ENCODE data around the gene UVSSA. TPM values are rescaled to one million over a fixed set of nuclear protein-coding genes. Genes with fewer than 3 reads are reported as not detected.
A peak's percentile ranks its signal among the peaks of the same experiment; 100 is the strongest.

Gene UVSSA
- polyA plus RNA-seq, 1 donor from 2014 or later = 13.3 TPM

DNA sequence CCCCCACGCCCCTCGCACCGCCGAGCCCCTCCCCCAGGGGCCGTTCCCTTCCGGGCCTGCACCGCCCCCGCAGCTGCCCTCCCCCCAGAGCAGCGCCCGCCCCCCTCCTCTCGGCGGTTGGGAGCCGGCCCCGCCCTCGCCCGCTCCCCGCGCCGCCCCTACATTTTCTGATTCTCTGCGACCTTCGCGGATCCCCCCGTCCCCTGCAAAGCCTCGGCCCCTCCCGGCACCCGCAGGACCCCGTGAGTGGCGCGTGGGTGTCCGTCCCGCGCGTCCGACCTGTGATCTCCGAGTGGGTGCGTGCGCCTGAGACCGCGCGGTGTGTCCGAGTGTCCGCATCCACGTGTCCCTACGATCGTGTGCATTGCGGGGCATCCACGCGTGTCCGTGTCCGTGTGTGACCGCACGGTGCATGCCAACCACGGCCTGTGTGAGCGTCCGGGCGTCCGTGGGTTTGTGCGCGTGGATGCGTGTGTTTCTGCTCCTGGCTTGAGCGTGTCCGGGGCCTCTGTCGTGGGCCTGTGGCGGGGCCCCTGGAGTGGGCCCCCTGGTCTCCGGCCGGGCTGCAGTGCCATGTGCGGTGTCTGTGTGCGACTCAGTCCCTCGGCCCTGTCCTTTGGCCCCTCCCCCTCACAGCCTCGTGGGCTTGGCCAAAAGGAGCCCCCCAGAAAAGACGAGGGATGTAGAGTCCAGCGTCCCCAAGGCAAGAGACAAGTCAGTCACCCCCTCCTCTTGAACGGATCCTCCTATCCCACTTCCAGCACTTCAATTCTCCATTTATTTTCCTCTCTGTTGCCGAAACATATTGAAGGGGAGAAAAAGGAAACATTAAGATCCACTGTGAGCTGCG lies 68.0 kb downstream of the UVSSA start:
- Histone ChIP-seq H3K9ac (ENCODE audit: low read length) (no peak overlapping the region), H3K27me3 (ENCODE audit: insufficient read depth, low read depth, low read length) (peaks cover 52% of the 10 kb centered on the region), H4K20me1 (ENCODE audit: insufficient read depth) (no peaks in the 10 kb centered on the region), H3K9me3 (ENCODE audit: low read length) (no peaks in the 10 kb centered on the region), H3K4me3 (ENCODE audit: low read length) (peak overlapping the region; percentile 38), H3F3A (ENCODE audit: insufficient read depth, low read length, poor library complexity, severe bottlenecking) (no peaks in the 10 kb centered on the region), H3K4me2 (ENCODE audit: low read length) (no peak overlapping the region), H3K36me3 (ENCODE audit: insufficient read depth, low read length) (no peaks in the 10 kb centered on the region), H3K27ac (ENCODE audit: low read length) (no peak overlapping the region), H3K9me2 (ENCODE audit: insufficient read depth, low read length) (no peaks in the 10 kb centered on the region), H2AFZ (ENCODE audit: low read depth, low read length) (no peak overlapping the region), H3K79me2 (replicated peaks; ENCODE audit: insufficient read depth, low read length) (no peaks in the 10 kb centered on the region)
- TF ChIP-seq SMC3 (conservative IDR thresholded peaks at IDR 0.05; ENCODE audit: poor library complexity) = no peak
- TF ChIP-seq, protein P1, sequence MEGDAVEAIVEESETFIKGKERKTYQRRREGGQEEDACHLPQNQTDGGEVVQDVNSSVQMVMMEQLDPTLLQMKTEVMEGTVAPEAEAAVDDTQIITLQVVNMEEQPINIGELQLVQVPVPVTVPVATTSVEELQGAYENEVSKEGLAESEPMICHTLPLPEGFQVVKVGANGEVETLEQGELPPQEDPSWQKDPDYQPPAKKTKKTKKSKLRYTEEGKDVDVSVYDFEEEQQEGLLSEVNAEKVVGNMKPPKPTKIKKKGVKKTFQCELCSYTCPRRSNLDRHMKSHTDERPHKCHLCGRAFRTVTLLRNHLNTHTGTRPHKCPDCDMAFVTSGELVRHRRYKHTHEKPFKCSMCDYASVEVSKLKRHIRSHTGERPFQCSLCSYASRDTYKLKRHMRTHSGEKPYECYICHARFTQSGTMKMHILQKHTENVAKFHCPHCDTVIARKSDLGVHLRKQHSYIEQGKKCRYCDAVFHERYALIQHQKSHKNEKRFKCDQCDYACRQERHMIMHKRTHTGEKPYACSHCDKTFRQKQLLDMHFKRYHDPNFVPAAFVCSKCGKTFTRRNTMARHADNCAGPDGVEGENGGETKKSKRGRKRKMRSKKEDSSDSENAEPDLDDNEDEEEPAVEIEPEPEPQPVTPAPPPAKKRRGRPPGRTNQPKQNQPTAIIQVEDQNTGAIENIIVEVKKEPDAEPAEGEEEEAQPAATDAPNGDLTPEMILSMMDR (IDR thresholded peaks at IDR 0.05; ENCODE audit: poor library complexity, severe bottlenecking) = no peak
- no peak for TF ChIP-seq EP300 (conservative IDR thresholded peaks at IDR 0.05; ENCODE audit: poor library complexity, severe bottlenecking)
- TF ChIP-seq, protein P2, sequence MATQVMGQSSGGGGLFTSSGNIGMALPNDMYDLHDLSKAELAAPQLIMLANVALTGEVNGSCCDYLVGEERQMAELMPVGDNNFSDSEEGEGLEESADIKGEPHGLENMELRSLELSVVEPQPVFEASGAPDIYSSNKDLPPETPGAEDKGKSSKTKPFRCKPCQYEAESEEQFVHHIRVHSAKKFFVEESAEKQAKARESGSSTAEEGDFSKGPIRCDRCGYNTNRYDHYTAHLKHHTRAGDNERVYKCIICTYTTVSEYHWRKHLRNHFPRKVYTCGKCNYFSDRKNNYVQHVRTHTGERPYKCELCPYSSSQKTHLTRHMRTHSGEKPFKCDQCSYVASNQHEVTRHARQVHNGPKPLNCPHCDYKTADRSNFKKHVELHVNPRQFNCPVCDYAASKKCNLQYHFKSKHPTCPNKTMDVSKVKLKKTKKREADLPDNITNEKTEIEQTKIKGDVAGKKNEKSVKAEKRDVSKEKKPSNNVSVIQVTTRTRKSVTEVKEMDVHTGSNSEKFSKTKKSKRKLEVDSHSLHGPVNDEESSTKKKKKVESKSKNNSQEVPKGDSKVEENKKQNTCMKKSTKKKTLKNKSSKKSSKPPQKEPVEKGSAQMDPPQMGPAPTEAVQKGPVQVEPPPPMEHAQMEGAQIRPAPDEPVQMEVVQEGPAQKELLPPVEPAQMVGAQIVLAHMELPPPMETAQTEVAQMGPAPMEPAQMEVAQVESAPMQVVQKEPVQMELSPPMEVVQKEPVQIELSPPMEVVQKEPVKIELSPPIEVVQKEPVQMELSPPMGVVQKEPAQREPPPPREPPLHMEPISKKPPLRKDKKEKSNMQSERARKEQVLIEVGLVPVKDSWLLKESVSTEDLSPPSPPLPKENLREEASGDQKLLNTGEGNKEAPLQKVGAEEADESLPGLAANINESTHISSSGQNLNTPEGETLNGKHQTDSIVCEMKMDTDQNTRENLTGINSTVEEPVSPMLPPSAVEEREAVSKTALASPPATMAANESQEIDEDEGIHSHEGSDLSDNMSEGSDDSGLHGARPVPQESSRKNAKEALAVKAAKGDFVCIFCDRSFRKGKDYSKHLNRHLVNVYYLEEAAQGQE (IDR thresholded peaks at IDR 0.05; ENCODE audit: borderline replicate concordance) = no peak
- no peak for TF ChIP-seq POLR2AphosphoS5 (IDR thresholded peaks at IDR 0.05)
- TF ChIP-seq MXI1 (conservative IDR thresholded peaks at IDR 0.05; ENCODE audit: poor library complexity, severe bottlenecking) = no peak
- TF ChIP-seq RAD21 (conservative IDR thresholded peaks at IDR 0.05) = no peak

DNA sequence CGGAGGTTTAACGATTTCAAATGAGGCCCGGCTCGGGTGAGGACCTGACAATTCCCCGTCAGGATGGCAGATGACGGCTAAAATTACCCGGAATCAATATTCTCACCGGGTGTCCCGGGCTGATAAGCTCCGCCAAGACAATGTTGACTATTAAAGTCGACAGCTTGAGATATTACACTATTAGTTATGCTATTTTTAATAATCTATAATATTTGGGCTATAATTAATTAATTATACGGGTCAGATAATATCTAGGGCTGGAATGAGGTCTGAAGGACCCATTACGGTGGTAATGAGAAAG lies 68.6 kb downstream of the UVSSA start:
- TF ChIP-seq RAD21 (conservative IDR thresholded peaks at IDR 0.05) (no peak), EP300 (conservative IDR thresholded peaks at IDR 0.05; ENCODE audit: poor library complexity, severe bottlenecking) (no peak), EZH2 (IDR thresholded peaks at IDR 0.05; ENCODE audit: borderline replicate concordance, insufficient read depth, low read length, poor library complexity, severe bottlenecking) (no peak), SMC3 (conservative IDR thresholded peaks at IDR 0.05; ENCODE audit: poor library complexity) (no peak), TAF1 (IDR thresholded peaks at IDR 0.05; ENCODE audit: low read depth) (no peak), POLR2AphosphoS5 (IDR thresholded peaks at IDR 0.05) (no peak), MXI1 (conservative IDR thresholded peaks at IDR 0.05; ENCODE audit: poor library complexity, severe bottlenecking) (no peak)
- TF ChIP-seq, protein P1 (IDR thresholded peaks at IDR 0.05; ENCODE audit: poor library complexity, severe bottlenecking) = no peak
- TF ChIP-seq, protein P2 (IDR thresholded peaks at IDR 0.05; ENCODE audit: borderline replicate concordance) = no peak
- Histone ChIP-seq H3K27me3 (ENCODE audit: insufficient read depth, low read depth, low read length) (peaks cover 46% of the 10 kb centered on the region), H3K4me2 (ENCODE audit: low read length) (no peak overlapping the region), H3K4me3 (ENCODE audit: low read length) (peak overlapping the region; percentile 38), H3K9me2 (ENCODE audit: insufficient read depth, low read length) (no peaks in the 10 kb centered on the region), H3K36me3 (ENCODE audit: insufficient read depth, low read length) (no peaks in the 10 kb centered on the region), H3F3A (ENCODE audit: insufficient read depth, low read length, poor library complexity, severe bottlenecking) (no peaks in the 10 kb centered on the region), H3K9ac (ENCODE audit: low read length) (no peak overlapping the region), H2AFZ (ENCODE audit: low read depth, low read length) (no peak overlapping the region), H3K27ac (ENCODE audit: low read length) (no peak overlapping the region), H3K79me2 (replicated peaks; ENCODE audit: insufficient read depth, low read length) (no peaks in the 10 kb centered on the region), H4K20me1 (ENCODE audit: insufficient read depth) (no peaks in the 10 kb centered on the region), H3K9me3 (ENCODE audit: low read length) (no peaks in the 10 kb centered on the region)

Data from neural cell (in vitro differentiated cells).